H1 (cell line): ENCODE results near the gene SLC2A3. TPM values are rescaled to one million over a fixed set of nuclear protein-coding genes. Genes with fewer than 3 reads are reported as not detected.

Experiments
- CTCF ChIA-PET: fragments of 300-600 bp; sonication (Branson Sonifier 250); formaldehyde crosslinking; loops from one replicate; lab custom pipeline; 2021; ENCODE audit not compliant: partially characterized antibody; lab: Charles Lee
- POLR2A ChIA-PET: fragments of 300-600 bp; sonication (Branson Sonifier 250); formaldehyde crosslinking; loops from one replicate; lab custom pipeline; 2021; ENCODE audit warnings: inconsistent platforms; ENCODE audit not compliant: partially characterized antibody; lab: Charles Lee
- DNase-seq, 2 experiments: peaks; one replicate each; pipeline versions ENCODE4 v3.0.0 to v3.0.0-alpha.2; 2010 to 2022; ENCODE audit warnings: low spot score in 2 of 2, low read depth in 1 of 2, mixed read lengths in 1 of 2
- FAIRE-seq: peaks from 2 replicates; lab custom pipeline; 2011; peaks lifted over from hg19 to GRCh38; lab: Jason Lieb, UNC
- H2AFZ ChIP-seq: 2 replicates; pipeline ENCODE4 v1.8.1; 2012; ENCODE audit warnings: low read length, inconsistent platforms
- H2AK5ac ChIP-seq: 2 replicates; pipeline ENCODE4 v1.6.1; 2013; ENCODE audit warnings: low read depth, low read length
- H2BK120ac ChIP-seq: replicated peaks from 2 replicates; pipeline ENCODE3; 2013; ENCODE audit warnings: low read depth, low read length, inconsistent platforms
- H2BK12ac ChIP-seq: 2 replicates; pipeline ENCODE4 v1.6.1; 2013; ENCODE audit warnings: low read depth, low read length
- H2BK15ac ChIP-seq: 2 replicates; pipeline ENCODE4 v1.6.1; 2013; ENCODE audit warnings: low read length
- H2BK20ac ChIP-seq: 2 replicates; pipeline ENCODE4 v1.6.1; 2013; ENCODE audit warnings: low read length
- H2BK5ac ChIP-seq: 2 replicates; pipeline ENCODE4 v1.6.1; 2013; ENCODE audit warnings: low read depth, low read length
- H3K14ac ChIP-seq: 2 replicates; pipeline ENCODE4 v1.6.1; 2013; ENCODE audit warnings: inconsistent platforms; ENCODE audit not compliant: insufficient read length
- H3K18ac ChIP-seq: 2 replicates; pipeline ENCODE4 v1.6.1; 2013; ENCODE audit warnings: low read length; ENCODE audit errors: extremely low read depth
- H3K23ac ChIP-seq: 2 replicates; pipeline ENCODE4 v1.6.1; 2013; ENCODE audit warnings: inconsistent platforms; ENCODE audit not compliant: insufficient read length
- H3K23me2 ChIP-seq: 2 replicates; pipeline ENCODE4 v1.6.1; 2013; ENCODE audit warnings: low read depth, low read length
- H3K27ac ChIP-seq: 2 replicates; pipeline ENCODE4 v1.6.1; 2011; ENCODE audit warnings: low read depth, low read length, inconsistent platforms
- H3K27me3 ChIP-seq, 4 experiments: replicated peaks in 1 of 4; 1 replicate in 1 of 4; 2 replicates in 3 of 4; pipeline versions ENCODE4 v1.6.1 to v1.8.1; 2011 to 2013; ENCODE audit warnings: low read length in 3 of 4, mild to moderate bottlenecking in 3 of 4, inconsistent platforms in 2 of 4, mixed read lengths in 2 of 4, moderate library complexity in 1 of 4; ENCODE audit not compliant: control insufficient read depth in 3 of 4, insufficient read depth in 3 of 4; ENCODE audit errors: extremely low read depth in 1 of 4
- H3K36me3 ChIP-seq, 4 experiments: 2 replicates each; pipeline versions ENCODE4 v1.6.1 to v1.8.1; 2011 to 2013; ENCODE audit warnings: mild to moderate bottlenecking in 4 of 4, low read length in 3 of 4, moderate library complexity in 2 of 4, control low read depth in 1 of 4, inconsistent platforms in 1 of 4; ENCODE audit not compliant: insufficient read depth in 4 of 4, control insufficient read depth in 2 of 4
- H3K4ac ChIP-seq: replicated peaks from 2 replicates; pipeline ENCODE3; 2013; ENCODE audit warnings: low read length, low read depth, mixed read lengths, inconsistent platforms; ENCODE audit not compliant: insufficient read length
- H3K4me1 ChIP-seq, 4 experiments: replicated peaks in 1 of 4; 1 replicate in 1 of 4; 2 replicates in 3 of 4; pipeline versions ENCODE4 v1.6.1 to v1.8.1; 2011 to 2013; ENCODE audit warnings: low read length in 3 of 4, inconsistent platforms in 2 of 4, mixed read lengths in 1 of 4; ENCODE audit not compliant: insufficient read depth in 4 of 4, control insufficient read depth in 3 of 4
- H3K4me2 ChIP-seq, 2 experiments: 2 replicates each; pipeline versions ENCODE4 v1.6.1 to v1.8.1; 2011 to 2013; ENCODE audit warnings: low read depth in 2 of 2, low read length in 2 of 2, control low read depth in 1 of 2, inconsistent platforms in 1 of 2, mild to moderate bottlenecking in 1 of 2; ENCODE audit not compliant: insufficient read depth in 1 of 2
- H3K4me3 ChIP-seq, 4 experiments: fragments of 200-600, 300-600 bp in 1 of 4; sonication (generic), shearing (Covaris generic), sonication (Bioruptor Twin) in 1 of 4; 2 replicates each; pipeline versions ENCODE4 v1.5.1 to v1.8.1; 2011 to 2016; ENCODE audit warnings: low read length in 4 of 4, low read depth in 3 of 4, control low read depth in 2 of 4, inconsistent platforms in 2 of 4, mild to moderate bottlenecking in 2 of 4, mixed read lengths in 1 of 4, moderate library complexity in 1 of 4; ENCODE audit not compliant: insufficient read depth in 2 of 4; ENCODE audit errors: extremely low read depth in 1 of 4
- H3K56ac ChIP-seq: replicated peaks from 2 replicates; pipeline ENCODE3; 2013; ENCODE audit warnings: low read depth, mild to moderate bottlenecking, mixed read lengths, low read length, inconsistent platforms; ENCODE audit not compliant: insufficient read length
- H3K79me1 ChIP-seq: 2 replicates; pipeline ENCODE4 v1.6.1; 2013; ENCODE audit warnings: low read depth, low read length, control low read depth
- H3K79me2 ChIP-seq, 2 experiments: 2 replicates each; pipeline versions ENCODE4 v1.6.1 to v1.8.1; 2012 to 2013; ENCODE audit warnings: low read length in 2 of 2, mild to moderate bottlenecking in 2 of 2, inconsistent platforms in 1 of 2; ENCODE audit not compliant: insufficient read depth in 2 of 2, control insufficient read depth in 1 of 2
- H3K9ac ChIP-seq, 4 experiments: replicated peaks in 1 of 4; 1 replicate in 1 of 4; 2 replicates in 3 of 4; pipeline versions ENCODE4 v1.6.1 to v1.8.1; 2011 to 2013; ENCODE audit warnings: low read depth in 3 of 4, low read length in 3 of 4, control low read depth in 2 of 4, mild to moderate bottlenecking in 2 of 4, moderate library complexity in 2 of 4, inconsistent platforms in 1 of 4; ENCODE audit errors: extremely low read depth in 1 of 4
- H3K9me3 ChIP-seq, 2 experiments: 2 replicates each; pipeline versions ENCODE4 v1.6.1 to v1.8.1; 2012 to 2013; ENCODE audit warnings: mild to moderate bottlenecking in 2 of 2, moderate library complexity in 2 of 2, control low read depth in 1 of 2, inconsistent platforms in 1 of 2, low read depth in 1 of 2, low read length in 1 of 2, mixed read lengths in 1 of 2; ENCODE audit not compliant: insufficient read depth in 2 of 2
- H4K20me1 ChIP-seq, 2 experiments: replicated peaks in 1 of 2; 2 replicates each; pipeline versions ENCODE3 to v1.8.1; 2011 to 2013; ENCODE audit warnings: inconsistent platforms in 2 of 2, low read length in 2 of 2, mild to moderate bottlenecking in 1 of 2; ENCODE audit not compliant: insufficient read depth in 2 of 2, control insufficient read depth in 1 of 2
- H4K5ac ChIP-seq: 2 replicates; pipeline ENCODE4 v1.6.1; 2013; ENCODE audit warnings: low read length, low read depth, mixed read lengths, inconsistent platforms; ENCODE audit not compliant: insufficient read length
- H4K8ac ChIP-seq: 2 replicates; pipeline ENCODE4 v1.8.0; 2013; ENCODE audit warnings: mild to moderate bottlenecking, moderate library complexity, low read length, inconsistent platforms; ENCODE audit not compliant: insufficient read depth; ENCODE audit errors: extremely low read depth
- H4K91ac ChIP-seq: replicated peaks from 2 replicates; pipeline ENCODE3; 2013; ENCODE audit warnings: low read length, mixed read lengths, inconsistent platforms; ENCODE audit not compliant: insufficient read length
- CBX5 ChIP-seq: fragments of 300-800, 300-1000 bp; sonication (generic); IDR thresholded peaks from 2 replicates; pipeline ENCODE4 v1.7.1; 2016; ENCODE audit warnings: antibody characterized with exemption, low read length, low read depth
- CEBPB ChIP-seq: IDR thresholded peaks from 2 replicates; pipeline ENCODE4 v1.6.1; 2012; ENCODE audit warnings: low read depth, low read length
- JUN ChIP-seq: IDR thresholded peaks from 2 replicates; pipeline ENCODE4 v1.6.1; 2011; ENCODE audit warnings: low read depth, mild to moderate bottlenecking, improper control_type of control experiment, low read length
- KDM4A ChIP-seq: IDR thresholded peaks from one replicate; pipeline ENCODE4 v1.7.1; 2012; ENCODE audit warnings: low read depth, mild to moderate bottlenecking, moderate library complexity, low read length, inconsistent platforms; ENCODE audit not compliant: severe bottlenecking
- NANOG ChIP-seq: IDR thresholded peaks from 2 replicates; pipeline ENCODE4 v1.6.1; 2011; ENCODE audit warnings: low read length, low read depth, mild to moderate bottlenecking, inconsistent platforms; ENCODE audit not compliant: insufficient read depth, poor library complexity, severe bottlenecking
- NRF1 ChIP-seq: IDR thresholded peaks from 2 replicates; pipeline ENCODE4 v1.6.1; 2011; ENCODE audit warnings: mild to moderate bottlenecking, low read depth, low read length, improper control_type of control experiment
- PHF8 ChIP-seq: fragments of 200-600 bp; sonication (generic); conservative IDR thresholded peaks from 2 replicates; pipeline ENCODE4 v1.7.1; 2012; ENCODE audit warnings: low read depth, mild to moderate bottlenecking, inconsistent platforms, low read length, moderate library complexity
- POU5F1 ChIP-seq: IDR thresholded peaks from 2 replicates; pipeline ENCODE4 v1.6.1; 2011; ENCODE audit warnings: low read depth, mild to moderate bottlenecking, low read length, moderate library complexity
- YY1 ChIP-seq: IDR thresholded peaks from 2 replicates; pipeline ENCODE4 v1.6.1; 2011; ENCODE audit warnings: low read depth, mild to moderate bottlenecking, low read length
- ZNF274 ChIP-seq: IDR thresholded peaks from 2 replicates; pipeline ENCODE4 v1.7.0; 2012; ENCODE audit warnings: low read length, borderline replicate concordance; ENCODE audit errors: extremely low read depth
- WGBS, 2 experiments: shearing (Covaris generic) in 1 of 2; methylation state at CpG; one replicate each; pipeline versions ENCODE4 v1.1.6 to v1.1.7; 2013 to 2015; ENCODE audit warnings: low lambda C conversion rate in 2 of 2, mixed read lengths in 2 of 2, inconsistent platforms in 1 of 2, low coverage in 1 of 2, missing lambda C conversion rate in 1 of 2; ENCODE audit not compliant: insufficient replicate concordance in 2 of 2, insufficient coverage in 1 of 2, insufficient read length in 1 of 2; ENCODE audit errors: extremely low coverage in 1 of 2, missing lambda C conversion rate in 1 of 2; 5-methylcytosine and 5-hydroxymethylcytosine counted together
- polyA plus RNA-seq, 7 experiments: library from polyadenylated mRNA; depleted of rRNA in 3 of 7; stranded (reverse) in 5 of 7; unstranded in 2 of 7; fragments of >200 nt in 5 of 7; fragments of 200-250 nt in 2 of 7; gene quantifications; 1 replicate in 5 of 7; 2 replicates in 1 of 7; 4 replicates in 1 of 7; pipeline versions ENCODE4 v1.2.1 to v1.2.3, GENCODE V29; 2011 to 2013; ENCODE audit warnings: missing spikeins in 2 of 7, mixed read lengths in 2 of 7
- total RNA-seq: library from RNA; stranded (reverse); fragmentation: NEBNext Ultra II Directional; extraction: Animal tissue kit (Norgen Biotek cat#: 25700); gene quantifications from 2 replicates; pipeline ENCODE4 v1.2.1, GENCODE V29; 2021

SLC2A3 gene
- total and polyA plus RNA-seq, 2 of the 8 experiments (the other 6 are each of a cell fraction or from before 2014, with no cell fraction given), result 417 to 688 TPM

- Histone ChIP-seq H3K4me2 (peak overlapping the region; percentile 74 to 81; a peak in 2 of 4 replicates), H2BK15ac (0 out of 2 replicates have a peak overlapping the region, but pooled peaks have one; percentile 2), H3K18ac (no peak overlapping the region), H3K9ac (no peak overlapping the region), H2BK12ac (peak overlapping the region; percentile 11; the same call in 1 of the 2 replicates), H3K14ac (no peak overlapping the region), H2AK5ac (no peak overlapping the region; the same call in 1 of the 2 replicates), H3K23ac (no peak overlapping the region), H2BK20ac (no peak overlapping the region), H4K20me1 (no peaks in the 10 kb centered on the region), H2BK120ac (peak overlapping the region; percentile 24), H3K79me2 (no peaks in the 10 kb centered on the region), H4K5ac (no peak overlapping the region), H2AFZ (no peak overlapping the region), H4K91ac (peak overlapping the region; percentile 83), H3K4ac (no peak overlapping the region), H3K56ac (no peak overlapping the region), H3K4me3 (peak overlapping the region in 2 of 4 experiments; percentile 60 to 63; a peak in 2 of 8 replicates), H3K79me1 (no peaks in the 10 kb centered on the region), H3K4me1 (peaks cover 0 to 6% (median 3%) of the 10 kb centered on the region in 4 experiments; a peak in 6 of 7 replicates), H3K27ac (no peak overlapping the region), H4K8ac (no peak overlapping the region), H2BK5ac (no peak overlapping the region), H3K9me3 (no peaks in the 10 kb centered on the region), H3K23me2 (peaks cover 7% of the 10 kb centered on the region), H3K27me3 (no peaks in the 10 kb centered on the region), H3K36me3 (no peaks in the 10 kb centered on the region; a peak in 1 of 8 replicates)
- WGBS, 2 experiments, result 85% methylated on average over 12 of the region's 12 CpGs; no CpG with 5 or more reads in 1 of the 2 experiments
- FAIRE-seq (no peak), DNase-seq (no peak)
- no peak for TF ChIP-seq NANOG
- TF ChIP-seq JUN, result no peak
- TF ChIP-seq POU5F1, result no peak
- TF ChIP-seq PHF8, result no peak
- TF ChIP-seq NRF1, result no peak
- no peak for TF ChIP-seq YY1
- no peak for TF ChIP-seq CBX5
- TF ChIP-seq ZNF274, result no peak
- TF ChIP-seq CEBPB, result no peak
- no peak for TF ChIP-seq KDM4A
- ChIA-PET CTCF (interaction anchor here (0.6 to 5.8 kb wide), 16 partner anchors 9 to 799 kb away, joined by 3 to 73 read pairs (median 4); partner anchors contain the start of genes CLEC4C and SLC2A3), POLR2A (interaction anchor here (0.6 to 14.8 kb wide), 9 partner anchors 9 to 102 kb away, joined by 3 to 300 read pairs (median 7); partner anchors contain the start of gene SLC2A3)
Observed at GRCh38 chr12:7961395-7962178, 25.6 kb upstream of the SLC2A3 start.
